Activated CD4-positive, alpha-beta T cell treated with anti-CD3 and anti-CD28 coated beads, Interleukin-2, amount 50 U/mL, for 24 hours (primary cell): ENCODE results near the gene PTOV1.
"Not testable (repeated sequence)": the region's sequence is repeated elsewhere in the genome, so short reads cannot be mapped to it uniquely, and the experiment has no call there.

Experiments
- DNase-seq, 2 donors: peaks; one replicate each; pipeline ENCODE4 v3.0.0-alpha.2; 2020; ENCODE audit warnings: low read depth in 1 of 2, low spot score in 1 of 2

The PTOV1 gene

DNA sequence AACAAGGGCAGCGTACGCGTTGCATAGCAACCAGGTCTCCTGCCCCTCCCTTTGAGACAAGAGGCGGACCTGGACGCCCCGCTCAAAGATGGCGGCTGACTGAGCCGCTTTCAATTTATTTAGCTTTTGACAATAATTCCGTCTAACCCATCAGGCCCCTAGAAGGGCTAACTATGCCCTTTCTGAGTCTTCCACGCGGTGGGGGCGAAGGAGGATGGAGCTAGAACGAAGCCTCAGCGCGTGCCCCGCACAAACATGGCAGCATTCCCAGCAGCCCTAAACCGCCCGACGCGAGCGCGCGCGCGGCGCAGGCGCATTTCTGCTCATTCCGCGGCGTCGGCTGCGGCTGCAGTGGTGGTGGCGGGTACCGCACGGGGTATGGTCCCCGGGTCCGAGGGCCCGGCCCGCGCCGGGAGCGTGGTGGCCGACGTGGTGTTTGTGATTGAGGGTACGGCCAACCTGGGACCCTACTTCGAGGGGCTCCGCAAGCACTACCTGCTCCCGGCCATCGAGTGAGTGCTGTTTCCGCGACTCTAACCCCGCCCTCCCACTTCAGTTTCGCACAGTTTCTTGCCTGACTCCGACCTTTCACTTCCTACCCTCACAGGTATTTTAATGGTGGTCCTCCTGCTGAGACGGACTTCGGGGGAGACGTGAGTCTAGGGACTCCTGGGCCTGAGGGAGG lies 32.9 kb upstream of the PTOV1 start, which contains the start of gene MED25:
Gene MED25 (plus strand): TSS at position 326 of the 685 bp plus-strand sequence. CDS start 53 bp downstream, at position 379.
- peak; percentile 71 to 81 for DNase-seq

DNA sequence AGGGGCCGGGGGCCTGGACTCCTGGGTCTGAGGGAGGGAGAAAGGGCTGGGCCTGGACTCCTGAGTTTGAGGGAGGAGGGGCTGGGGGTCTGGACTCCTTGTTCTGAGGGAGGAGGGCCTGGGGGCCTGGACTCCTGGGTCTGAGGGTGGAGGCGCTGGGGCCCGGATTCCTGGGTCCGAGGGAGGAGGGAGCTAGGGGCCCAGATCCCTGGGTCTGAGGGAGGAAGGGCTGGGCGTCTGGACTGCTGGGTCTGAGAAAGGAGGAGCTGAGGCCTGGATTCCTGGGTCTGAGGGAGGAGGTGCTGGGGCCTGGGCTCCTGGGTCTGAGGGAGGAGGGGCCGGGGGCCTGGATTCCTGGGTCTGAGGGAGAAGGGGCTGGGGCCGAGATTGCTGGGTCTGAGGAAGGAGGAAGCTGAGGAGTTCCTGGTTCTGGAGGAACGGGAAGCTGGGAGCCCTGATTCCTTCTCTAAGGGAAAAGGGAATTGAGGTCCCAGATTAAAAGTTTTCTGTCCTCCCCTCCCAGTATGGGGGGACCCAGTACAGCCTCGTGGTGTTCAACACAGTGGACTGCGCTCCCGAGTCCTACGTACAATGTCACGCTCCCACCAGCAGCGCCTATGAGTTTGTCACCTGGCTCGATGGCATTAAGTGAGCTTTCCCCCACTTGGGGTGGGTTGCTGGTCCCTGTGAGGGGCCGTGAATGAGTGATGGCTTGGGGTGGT lies 32.1 kb upstream of the PTOV1 start:
- DNase-seq = no peak

DNA sequence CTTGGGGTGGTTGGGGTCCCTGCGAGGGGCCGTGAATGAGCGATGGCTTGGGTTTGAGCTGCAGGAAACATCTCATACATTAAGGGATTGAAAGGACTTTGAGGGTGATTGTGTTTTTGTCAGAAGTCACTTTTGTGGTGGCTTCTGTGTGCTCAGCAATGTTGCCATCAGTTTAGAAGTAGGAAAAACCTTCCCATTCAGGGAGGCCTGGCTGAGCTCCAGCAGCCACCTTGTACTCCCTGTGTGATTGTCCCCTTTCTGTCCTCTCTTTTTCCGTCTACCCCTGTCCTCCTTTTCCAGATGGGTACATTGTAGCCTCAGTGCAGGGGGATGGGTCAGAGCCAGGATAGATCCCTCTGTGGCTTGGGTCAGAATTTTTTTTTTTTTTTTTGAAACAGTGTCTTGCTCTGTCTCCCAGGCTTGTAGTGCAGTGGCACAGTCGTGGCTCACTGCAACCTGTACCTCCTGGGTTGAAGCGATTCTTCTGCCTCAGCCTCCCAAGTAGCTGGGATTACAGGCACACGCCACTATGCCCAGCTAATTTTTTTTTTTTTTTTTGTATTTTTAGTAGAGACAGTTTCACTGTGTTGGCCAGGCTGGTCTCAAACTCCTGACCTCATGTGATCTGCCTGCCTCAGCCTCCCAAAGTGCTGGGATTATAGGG lies 31.4 kb upstream of the PTOV1 start:
- DNase-seq = not testable (repeated sequence)

DNA sequence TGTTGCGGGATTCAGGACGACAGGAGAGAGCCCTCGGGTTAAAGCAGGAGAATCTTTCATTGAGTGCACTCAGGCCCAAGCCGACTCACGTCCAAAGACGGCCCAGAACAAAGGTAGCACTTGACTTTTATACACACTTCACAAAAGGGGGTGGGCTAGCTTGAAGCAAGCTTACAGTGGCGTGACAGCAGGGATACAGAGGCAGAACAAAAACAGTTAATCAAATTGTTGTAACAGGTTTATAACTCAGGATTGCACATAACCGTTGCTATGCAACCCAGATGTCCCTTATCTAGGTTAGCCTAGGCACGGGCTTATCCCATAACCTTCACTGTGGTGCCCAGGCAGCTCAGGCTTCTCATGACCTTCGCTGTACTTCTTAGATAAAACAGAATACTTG lies 30.8 kb upstream of the PTOV1 start:
- no peak for DNase-seq

DNA sequence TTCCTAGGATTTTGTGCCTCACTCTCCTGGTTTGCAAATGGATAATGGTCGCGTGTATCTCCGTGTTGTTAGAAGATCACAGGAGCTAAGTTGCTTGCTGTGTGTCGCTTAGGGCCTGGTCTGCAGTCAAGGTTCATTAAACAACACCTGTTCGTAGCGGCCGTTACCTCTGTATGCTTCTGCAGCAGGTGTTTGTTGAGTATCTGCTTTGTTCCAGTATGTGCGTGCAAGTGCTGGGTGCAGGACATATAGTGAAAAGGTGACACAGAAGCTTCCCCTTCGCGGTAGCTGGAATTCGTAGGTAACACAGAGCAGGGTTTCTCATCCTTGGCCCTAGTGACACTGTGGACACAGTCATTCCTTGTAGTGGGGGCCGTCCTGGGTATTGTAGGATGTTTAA lies 27.5 kb upstream of the PTOV1 start:
- DNase-seq = no peak

DNA sequence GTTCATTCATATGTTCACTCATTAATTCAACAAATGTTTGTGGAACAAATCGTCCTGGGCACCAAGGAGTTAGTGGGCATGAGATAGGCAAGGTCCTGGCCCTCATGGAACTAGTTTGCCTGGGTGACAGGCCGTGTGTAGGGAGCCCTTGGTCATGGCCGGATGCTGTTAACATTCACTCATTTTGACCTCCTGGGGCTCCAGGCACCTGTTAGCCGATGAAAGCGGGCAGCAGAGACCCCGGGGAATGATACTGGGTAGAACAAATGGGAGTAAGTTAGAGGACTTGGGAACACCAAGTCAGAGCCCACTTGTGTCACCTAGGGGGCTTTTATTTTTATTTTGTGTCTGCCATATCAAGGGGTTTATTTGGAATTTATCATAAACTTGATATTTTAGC lies 26.3 kb upstream of the PTOV1 start:
- DNase-seq = no peak

DNA sequence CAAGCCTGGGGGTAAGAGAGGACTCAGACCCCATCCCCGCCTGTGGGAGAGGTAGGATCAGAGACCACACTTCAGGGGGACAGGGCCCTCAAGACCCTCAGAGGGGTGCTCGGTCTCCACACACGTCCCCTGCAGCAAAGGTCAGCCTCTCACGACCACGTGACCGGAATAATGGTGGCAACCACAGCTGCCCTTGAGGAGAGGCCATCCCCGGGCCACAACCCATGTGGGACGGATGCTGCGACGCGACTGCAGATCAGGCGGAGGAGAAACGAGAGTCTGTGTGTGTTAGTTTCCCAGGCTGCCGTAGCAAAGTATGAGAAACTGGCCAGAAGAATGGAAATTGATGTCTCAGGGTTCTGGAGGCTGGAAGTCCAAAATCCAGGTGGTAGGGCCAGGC lies 23.9 kb upstream of the PTOV1 start:
- DNase-seq = no peak

DNA sequence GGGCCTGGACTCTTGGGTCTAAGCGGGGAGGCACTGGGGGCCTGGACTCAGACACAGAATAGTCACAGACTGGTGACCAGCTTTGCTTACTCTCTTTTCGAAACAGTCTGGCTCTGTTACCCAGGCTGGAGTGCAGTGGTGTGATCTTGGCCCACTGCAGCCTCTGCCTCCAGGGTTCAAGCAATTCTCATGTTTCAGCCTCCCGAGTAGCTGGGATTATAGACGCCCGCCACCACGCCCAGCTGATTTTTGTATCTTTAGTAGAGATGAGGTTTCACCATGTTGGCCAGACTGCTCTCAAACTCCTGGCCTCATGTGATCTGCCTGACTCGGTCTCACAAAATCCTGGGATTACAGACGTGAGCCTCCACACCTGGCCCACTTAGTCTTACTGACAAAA lies 21.8 kb upstream of the PTOV1 start:
- no peak for DNase-seq

DNA sequence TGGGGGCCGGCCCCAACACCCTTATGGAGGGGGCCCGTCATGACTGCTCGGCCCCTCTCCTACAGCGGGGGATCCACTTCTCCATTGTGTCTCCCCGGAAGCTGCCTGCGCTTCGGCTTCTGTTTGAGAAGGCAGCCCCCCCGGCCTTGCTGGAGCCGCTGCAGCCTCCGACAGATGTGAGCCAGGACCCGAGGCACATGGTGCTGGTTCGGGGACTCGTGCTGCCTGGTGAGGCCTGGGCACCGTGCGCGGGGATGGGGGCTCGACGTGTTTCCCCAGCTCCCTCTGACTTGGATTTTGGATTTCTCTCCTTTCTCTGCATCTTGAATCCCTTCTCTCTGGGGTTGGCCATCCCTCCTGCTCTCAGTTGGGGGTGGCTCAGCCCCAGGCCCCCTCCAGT lies 21.2 kb upstream of the PTOV1 start:
- no peak for DNase-seq

DNA sequence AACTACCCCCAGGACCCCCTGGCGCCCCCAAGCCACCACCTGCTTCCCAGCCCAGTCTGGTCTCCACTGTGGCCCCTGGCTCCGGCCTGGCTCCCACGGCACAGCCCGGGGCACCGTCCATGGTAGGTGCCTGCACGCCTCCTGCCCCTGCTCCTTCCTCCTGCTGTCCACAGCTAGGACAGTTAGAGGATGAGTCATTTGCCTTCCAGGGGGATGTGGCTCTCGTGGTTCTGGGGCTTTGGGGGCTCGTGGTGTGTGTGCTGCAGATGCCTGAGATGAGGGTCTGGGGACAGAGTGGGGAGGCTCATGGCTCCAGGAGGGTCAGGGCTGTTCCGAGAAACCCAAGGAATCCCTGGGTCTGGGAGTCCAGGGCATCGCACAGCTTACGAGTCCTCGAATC lies 20.2 kb upstream of the PTOV1 start:
- DNase-seq = no peak

DNA sequence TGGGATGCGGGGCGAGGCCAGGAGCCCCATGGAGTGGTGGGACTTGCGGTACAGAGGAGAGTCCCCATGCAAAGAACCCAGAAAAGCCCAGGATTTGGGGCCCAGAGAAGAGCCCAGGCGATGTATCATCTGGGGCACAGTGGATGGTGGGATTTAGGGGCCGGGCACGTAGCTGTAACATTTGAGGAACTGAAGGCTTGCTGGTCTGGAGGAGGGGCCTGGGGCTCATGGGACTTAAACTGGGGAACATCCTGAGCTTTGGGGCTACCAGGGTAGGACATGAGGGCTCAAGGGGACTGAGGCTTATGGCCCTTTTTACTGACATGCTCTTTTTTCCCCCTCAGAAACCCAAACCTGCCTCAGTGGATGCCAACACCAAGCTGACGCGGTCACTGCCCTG lies 19.4 kb upstream of the PTOV1 start:
- DNase-seq = no peak

DNA sequence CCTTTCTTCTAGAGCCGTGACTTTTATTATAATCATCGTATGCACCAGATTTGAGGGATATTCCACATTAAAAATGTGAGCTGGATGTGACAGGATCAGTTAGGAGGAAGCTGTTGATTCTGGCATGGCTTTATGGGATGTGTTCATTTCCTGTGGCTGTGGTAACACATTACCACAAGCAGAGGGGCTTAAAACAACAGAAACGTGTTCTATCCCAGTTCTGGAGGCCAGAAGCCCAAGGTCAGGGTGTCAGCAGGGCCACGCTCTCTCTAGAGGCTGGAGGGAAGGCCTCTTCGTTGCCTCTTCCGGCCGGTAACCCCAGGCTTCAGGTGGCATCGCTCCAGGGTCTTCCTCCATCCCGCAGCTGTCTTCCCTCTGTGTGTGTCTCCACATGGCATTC lies 18.4 kb upstream of the PTOV1 start:
- no peak for DNase-seq

DNA sequence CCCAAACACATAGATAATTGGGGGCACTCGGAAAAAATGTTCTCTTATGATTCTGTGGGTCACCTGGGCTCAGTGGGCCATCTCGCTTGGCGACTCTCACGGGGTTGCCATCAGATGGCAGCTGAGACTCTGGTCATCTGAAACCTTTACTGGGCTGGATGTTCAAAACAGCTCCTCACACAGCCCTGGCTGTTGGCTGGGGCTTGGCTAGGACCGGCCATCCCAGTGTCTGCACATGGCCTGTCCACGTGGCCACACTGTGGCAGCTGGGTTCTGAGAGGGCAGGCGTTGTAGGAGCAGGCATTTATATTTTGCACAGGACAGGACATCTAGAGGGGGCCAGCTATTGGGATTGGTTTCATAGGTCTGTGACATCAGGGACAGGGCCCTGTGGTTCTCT lies 17.4 kb upstream of the PTOV1 start:
- DNase-seq = no peak

DNA sequence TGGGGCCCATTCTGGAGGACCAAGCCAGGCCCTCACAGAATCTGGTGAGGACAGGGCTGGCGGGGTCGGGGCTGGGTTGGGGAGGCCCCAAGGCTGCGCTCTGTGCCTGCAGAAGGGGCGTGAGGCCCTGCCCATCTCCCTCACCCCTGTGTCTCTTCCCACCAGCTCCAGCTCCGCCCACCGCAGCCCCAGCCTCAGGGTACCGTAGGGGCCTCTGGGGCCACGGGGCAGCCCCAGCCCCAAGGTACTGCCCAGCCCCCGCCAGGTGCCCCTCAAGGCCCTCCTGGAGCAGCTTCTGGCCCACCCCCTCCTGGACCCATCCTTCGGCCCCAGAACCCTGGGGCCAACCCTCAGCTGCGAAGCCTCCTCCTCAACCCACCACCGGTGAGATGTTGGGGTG lies 15.4 kb upstream of the PTOV1 start:
- DNase-seq = no peak

DNA sequence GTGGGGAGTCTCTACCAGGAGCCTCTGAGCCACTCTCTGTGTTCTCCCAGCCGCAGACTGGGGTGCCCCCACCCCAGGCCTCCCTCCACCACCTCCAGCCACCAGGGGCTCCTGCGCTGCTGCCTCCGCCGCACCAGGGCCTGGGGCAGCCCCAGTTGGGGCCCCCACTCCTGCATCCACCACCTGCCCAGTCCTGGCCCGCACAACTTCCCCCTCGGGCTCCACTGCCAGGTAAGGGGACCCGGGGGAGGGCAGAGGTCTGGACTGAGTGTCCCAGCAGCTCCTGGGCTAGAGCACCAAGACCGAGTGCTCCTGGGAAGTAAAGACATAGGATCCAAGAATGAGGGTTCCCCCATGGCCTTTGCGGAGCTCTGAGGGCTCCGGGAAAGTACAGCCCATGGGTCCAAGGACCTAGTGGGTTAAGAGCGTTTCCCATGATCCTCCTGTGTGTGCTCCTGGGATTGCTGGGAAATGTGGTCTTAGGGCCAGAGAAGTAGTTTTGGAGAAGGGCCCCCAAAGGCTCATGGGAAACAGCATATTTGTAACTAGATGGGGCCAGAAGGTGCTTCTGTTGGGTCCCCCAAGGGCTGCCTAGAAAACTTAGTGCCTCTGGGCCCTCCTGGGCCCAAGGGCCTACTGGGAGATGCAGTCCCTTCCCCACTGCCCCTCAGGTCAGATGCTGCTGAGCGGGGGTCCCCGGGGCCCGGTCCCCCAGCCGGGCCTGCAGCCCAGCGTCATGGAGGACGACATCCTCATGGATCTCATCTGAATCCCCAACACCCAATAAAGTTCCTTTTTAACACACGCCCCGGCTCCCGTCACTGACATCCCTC lies 14.6 kb upstream of the PTOV1 start:
- no peak for DNase-seq

DNA sequence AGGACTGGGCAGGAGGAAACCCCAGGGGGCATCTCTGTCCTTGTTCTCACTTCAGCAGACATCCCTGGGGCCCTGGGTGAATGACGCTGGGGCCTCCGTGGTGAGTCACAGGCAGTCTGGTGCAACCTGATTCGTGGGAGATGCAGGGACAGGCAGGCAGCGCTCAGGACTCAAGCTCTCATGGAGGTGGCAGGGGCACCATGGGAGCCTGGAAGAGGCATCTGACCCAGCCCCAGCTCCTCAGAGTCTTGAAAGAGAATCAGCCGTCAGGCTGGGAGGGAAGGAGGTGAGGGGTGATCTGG lies 14.0 kb upstream of the PTOV1 start:
- no peak for DNase-seq

DNA sequence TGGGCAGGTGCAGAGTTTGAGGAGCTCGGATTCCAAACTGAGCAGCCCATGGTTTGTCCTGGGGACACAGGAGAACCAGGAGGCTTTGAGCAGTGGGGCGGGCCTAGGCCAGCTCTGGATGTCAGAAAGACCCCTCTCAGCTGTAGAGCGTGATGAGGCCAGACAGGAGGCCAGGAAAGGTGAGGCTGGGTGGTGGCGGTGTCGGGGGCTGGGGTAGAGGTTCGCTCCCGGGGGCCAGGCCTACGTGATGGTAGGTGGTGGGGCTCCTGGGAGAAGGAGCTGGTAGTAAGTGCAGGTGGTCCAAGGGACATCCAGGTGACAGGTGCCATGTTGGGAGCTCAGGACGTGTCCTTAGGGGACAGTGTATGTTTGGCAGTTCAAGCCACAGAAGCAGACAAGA lies 13.5 kb upstream of the PTOV1 start:
- no peak for DNase-seq

DNA sequence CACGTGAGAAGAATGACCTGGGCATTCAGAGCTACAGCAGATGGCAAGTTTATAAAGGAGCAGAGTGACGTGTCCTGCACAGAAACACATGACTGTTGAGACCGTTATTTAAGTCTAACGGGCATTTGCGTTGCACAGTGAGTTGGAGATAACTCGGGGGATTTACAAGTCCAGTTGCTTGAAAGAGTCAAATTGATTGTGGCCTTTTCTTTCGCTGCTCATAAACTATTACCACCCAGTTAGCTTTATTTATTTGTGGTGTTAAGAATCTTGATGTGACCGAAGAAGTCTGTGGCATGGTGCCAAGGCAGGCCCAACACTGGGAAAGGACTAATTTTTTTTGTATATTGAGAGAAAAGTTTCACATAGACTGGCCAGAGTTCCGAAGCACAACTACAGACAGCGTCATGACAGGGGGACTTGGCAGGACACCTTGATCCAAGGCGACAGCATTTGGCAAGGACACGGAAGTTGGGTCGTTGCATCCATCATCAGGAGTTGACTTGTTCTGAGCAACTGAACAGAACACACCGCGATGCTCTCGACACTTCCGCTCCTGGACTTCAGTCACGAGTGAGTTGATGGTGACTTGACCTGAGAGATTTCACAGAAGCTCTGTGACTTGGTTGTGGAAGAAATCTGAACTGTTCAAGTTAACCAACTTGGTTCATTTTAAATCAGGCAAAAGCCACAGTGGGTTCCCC lies 11.9 kb upstream of the PTOV1 start:
- DNase-seq = no peak

DNA sequence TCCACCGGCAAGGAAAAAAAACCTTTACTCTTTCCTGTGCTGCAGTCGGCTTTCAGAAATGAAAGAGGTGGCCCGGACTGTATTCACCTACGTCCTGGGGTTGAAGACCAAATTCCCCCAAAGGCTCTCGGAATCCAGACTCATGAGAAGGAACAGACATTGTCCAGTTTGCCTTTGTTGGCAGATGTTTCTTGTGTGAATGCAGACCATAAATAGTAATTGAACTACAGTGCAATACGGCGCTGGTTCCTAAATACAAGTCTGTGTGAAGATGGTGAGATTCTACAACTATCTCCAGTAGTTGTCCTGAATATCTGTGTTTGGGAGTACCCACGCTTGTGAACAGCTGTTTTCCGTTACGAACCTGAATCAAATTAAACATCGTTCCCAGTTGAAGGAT lies 11.2 kb upstream of the PTOV1 start:
- no peak for DNase-seq

DNA sequence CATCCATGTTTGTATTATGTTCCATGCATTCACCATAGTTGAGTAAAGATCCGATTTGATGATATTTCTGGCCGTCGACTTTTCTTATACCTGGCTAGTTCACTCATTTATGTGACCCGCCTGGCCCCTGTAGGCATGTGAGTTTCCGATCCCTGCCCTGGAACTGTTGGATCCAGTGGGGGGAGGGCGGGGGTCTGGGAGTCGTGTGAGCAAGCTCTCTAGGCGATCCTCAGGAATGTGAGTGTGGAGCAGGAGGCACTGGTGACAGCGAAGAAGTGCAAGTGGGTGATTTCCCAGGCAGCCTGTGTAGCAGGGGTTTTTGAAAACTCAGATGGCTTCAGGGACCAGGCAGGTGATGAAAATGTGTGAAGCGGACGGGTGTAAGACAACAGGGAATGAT lies 10.6 kb upstream of the PTOV1 start:
- DNase-seq = no peak

DNA sequence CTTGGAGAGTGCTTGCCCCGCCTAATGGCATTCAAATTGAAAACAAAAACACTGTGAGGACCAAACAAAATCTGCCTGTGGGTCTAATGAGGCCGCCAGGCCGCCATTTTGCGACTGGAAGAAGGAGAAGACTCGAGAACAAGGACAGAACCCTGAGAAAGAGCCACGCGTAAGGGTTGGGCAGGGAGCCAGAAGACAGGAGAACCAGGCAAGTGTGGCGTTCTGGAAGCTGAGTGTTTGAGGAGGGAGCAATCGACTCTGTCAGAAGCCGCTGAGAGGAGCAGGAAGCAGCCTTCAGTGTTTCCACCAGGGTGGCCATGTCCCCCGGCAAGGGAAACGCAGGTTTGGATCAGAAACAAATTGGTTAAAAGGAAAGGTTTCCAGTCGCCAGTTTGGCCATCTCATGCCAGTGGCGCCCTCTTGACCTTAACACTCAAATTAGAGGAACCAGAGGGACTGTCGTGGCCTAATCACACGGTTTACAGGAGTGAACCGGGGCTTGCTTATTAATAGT lies 10.2 kb upstream of the PTOV1 start:
- no peak for DNase-seq
